Stimulated activated CD4-positive, alpha-beta T cell treated with anti-CD3 and anti-CD28 coated beads, Interleukin-2, amount 100 ng/mL, for 4 hours (primary cell): ENCODE data around the gene PIK3R1.
A peak's percentile ranks its signal among the peaks of the same experiment; 100 is the strongest.

Source experiments
- DNase-seq: peaks from one replicate; pipeline ENCODE4 v3.0.0-alpha.2; 2020; ENCODE audit warnings: low read depth

The PIK3R1 gene

DNA sequence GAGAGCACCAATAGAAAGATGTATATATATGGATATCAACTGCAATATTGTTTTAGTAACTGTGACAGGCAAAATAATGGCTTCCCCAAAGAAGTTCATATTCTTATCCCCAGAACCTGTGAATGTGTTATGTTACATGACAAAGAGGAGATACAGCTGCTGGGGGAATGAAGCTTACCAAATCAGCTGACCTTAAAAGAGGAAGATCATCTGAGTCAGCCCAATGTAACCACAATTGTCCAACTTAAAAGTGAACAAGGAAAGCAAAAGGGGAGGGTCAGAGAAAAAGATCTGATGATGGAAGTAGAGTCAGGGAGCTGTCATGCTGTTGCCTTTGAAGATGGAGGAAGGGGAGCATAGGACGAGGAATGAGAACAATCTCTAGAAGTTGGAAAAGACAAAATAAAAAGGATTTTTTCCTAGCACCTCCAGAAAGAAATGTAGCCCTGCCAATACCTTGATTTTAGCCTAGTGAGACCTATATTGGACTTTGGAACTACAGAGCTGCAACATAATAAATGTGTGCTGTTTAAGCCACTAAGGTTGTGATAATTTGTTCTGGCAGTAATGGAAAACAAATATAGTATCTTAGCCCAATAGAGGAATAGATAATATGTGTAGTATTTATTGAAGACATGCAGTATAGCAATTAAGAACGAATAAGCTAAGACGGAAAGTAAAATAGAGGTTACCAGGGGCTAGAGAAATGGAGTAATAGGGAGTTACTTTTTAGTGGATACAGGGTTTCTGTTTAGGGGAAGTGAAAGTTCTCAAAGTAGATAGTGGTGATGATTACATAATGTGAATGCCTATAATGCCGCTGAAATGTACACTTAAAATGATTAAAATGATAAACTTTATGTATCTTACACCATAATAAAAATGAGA lies 115.9 kb downstream of the PIK3R1 start:
- DNase-seq: no peak

- no peak for DNase-seq
Observed at GRCh38 chr5:68332080-68332451, 116.5 kb downstream of the PIK3R1 start.

DNA sequence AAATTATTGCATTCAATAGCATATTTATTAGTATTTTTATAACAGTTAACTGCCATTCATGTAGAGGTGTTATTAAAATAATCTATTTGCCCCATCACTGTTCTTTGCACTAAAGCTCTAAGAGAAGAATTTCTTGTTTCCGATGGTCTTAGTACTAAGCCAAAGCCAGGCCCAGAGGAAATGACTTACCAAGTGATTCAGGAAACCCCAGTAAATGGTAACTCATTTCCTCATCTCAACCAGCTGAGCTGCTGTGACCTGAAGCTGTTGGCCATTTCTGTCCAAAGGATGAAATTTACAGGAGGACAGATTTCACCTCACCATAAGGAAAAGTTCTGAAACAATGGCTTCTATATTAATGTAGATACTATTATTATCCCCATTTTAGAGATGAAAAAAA lies 117.0 kb downstream of the PIK3R1 start:
- no peak for DNase-seq

GRCh38 chr5:68333649-68334552 lies 118.3 kb downstream of the PIK3R1 start:
- no peak for DNase-seq

DNA sequence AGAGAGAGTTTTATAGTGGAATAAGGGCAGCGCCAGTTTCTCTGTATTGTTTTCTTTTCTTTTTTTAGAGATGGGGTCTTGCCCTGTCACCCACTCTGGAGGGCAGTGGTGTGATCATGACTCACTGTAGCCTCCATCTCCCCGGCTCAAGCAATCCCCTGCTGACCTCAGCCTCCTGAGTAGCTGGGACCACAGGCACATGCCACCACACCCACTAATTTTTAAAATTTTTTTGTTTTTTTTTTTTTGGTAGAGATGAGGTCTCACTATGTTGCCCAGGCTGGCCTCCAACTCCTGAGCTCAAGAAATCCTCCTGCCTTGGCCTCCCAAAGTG lies 119.0 kb downstream of the PIK3R1 start:
- DNase-seq: no peak

- DNase-seq: no peak
Observed at GRCh38 chr5:68335075-68335474, 119.5 kb downstream of the PIK3R1 start.

- DNase-seq: no peak
Observed at GRCh38 chr5:68336200-68336599, 120.6 kb downstream of the PIK3R1 start.

GRCh38 chr5:68337235-68337634 lies 121.7 kb downstream of the PIK3R1 start:
- no peak for DNase-seq

DNA sequence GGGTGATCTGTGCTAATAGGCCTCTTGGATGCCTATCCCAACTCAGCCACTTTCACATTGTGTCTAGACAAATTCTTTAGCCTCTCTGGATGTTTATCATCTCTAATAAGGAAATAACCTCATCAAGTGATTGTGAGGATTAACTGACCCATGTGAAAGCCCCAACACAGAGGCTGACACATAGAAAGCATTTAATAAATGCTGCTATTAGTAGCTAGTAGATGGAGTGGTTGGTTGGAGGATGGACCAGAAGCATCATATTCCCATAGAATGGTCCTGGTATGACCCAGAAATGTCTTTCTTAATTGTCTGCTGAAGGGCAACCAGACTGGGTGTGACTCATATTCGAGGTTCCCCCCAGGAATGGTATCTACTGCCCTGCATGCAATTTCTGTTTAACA lies 124.4 kb downstream of the PIK3R1 start:
- DNase-seq: no peak

DNA sequence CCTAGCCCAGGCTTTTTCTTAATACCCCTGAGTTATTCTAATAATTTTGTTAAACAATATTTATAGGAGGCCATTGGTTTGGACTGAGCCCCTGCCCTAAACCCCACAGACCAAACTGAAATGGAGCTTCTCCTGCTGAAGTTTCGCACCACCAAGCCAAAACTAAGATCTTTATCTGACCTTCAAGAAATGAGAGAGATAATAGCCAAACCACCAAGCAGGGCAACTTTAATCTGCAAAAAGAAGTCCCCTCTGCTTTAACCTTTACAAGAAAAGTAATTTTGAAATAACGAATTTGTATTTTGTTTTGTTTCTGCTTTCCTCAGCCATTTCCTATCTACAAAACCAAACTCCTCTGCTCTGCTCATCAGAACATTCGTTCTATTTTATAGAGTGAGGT lies 125.5 kb downstream of the PIK3R1 start:
- DNase-seq: no peak

- DNase-seq: no peak
Observed at GRCh38 chr5:68342693-68343092, 127.1 kb downstream of the PIK3R1 start.

- DNase-seq: peak; percentile 1
Observed at GRCh38 chr5:68343421-68343826, 127.9 kb downstream of the PIK3R1 start.

DNA sequence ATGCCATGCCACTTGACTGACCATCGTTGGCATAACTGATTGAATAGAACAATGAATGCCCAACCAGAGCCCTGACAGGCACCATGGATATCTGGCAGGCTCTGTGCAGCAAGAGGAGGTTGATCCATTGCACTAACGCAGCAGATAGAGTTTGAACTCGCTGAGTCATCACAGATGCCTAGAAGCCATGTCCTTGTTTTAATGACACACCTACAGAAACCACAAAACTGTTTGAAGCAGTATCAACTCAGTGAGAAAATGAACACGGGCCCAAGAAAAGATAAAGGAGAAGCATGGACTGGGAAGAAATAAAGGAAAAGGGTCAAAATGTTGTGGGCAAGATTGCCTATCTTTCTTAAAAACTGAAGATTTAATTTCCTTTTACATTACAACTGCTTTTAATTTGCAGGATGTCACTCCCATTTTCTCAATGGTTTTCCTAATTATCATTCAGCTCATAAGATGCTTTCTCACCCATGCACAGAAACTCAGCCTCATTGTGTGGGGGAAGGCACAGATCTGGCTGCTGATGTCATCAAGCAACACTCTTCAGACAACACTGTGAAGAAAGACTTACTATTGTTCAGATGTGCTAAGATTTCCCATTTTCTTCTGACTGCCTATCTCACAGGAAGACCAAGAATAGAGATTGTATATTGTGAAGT lies 129.0 kb downstream of the PIK3R1 start:
- peak; percentile 13 for DNase-seq

DNA sequence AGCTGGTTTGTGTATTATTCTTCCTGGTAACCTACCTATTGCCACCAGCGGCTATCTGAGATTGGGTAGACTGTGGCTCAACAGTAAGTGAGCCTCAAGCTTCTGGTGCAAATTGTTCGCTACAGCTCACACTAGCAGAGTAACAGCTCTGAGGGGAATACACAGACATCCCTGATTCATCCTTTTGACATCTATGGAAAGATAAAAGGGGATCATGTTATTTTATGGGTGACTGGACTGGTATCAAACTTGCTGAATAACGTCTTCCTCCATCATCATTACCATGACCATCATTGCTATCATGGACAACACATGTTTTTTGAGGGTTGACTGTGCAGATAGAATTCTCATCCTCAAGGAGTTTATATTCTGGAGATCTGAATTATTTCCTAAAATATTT lies 129.6 kb downstream of the PIK3R1 start:
- DNase-seq: no peak

DNA sequence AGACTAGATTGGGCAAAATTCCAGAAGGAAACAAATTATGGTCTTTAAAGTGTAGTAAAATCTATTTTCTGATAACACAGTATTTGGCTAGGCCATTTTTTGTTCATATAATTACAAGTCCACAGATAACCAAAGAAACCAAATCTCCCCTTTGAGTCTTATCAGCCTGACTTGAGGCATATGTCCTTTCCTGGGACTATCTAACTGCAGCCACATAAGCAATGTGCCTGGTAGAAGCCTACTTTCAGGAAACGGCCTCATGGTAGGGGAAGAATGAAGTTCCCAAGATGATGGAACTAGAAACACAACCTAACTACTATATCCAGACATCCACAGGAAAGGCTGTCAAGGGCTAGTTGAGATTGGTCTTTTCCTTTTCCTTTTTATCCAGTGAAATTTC lies 130.0 kb downstream of the PIK3R1 start:
- DNase-seq: no peak

DNA sequence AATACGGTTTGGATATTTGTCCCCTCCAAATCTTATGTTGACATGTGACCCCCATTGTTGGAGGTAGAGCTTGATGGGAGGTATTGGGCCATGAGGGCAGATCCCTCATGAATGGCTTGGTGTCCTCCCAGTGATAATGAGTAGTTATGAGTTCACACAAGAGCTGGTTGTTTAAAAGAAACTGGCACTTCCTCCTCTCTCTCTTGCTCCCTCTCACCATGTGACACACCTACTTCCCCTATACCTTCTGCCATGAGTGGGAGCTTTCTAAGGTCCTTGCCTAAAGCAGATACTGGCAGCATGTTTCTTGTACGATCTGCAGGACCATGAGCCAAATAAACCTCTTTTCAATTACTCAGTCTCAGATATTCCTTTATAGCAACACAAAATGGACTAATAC lies 132.0 kb downstream of the PIK3R1 start:
- no peak for DNase-seq

GRCh38 chr5:68348447-68349222 lies 133.1 kb downstream of the PIK3R1 start:
- no peak for DNase-seq

GRCh38 chr5:68350176-68350575 lies 134.6 kb downstream of the PIK3R1 start:
- DNase-seq: no peak
